SK-N-SH (cell line): ENCODE measurements around the gene BRD7. TPM values are rescaled to one million over a fixed set of nuclear protein-coding genes. Genes with fewer than 3 reads are reported as not detected.

Source experiments
- CTCF ChIA-PET: fragments of 300-600, 350-600 bp; formaldehyde crosslinking; extraction: SDS; loops from one replicate; lab custom pipeline; 2021; lab: Yijun Ruan, JAX
- POLR2A ChIA-PET: fragments of 350-600 bp; sonication (Branson Sonifier 250); formaldehyde crosslinking; extraction: SDS; loops from one replicate; lab custom pipeline; 2020; ENCODE audit warnings: antibody characterized with exemption, inconsistent platforms; lab: Yijun Ruan, JAX
- DNase-seq: peaks from one replicate; pipeline ENCODE4 v3.0.0; 2012
- H2AFZ ChIP-seq: fragments of 200-600 bp; sonication (generic); 2 replicates; pipeline ENCODE4 v1.8.1; 2016; ENCODE audit warnings: antibody characterized with exemption, mild to moderate bottlenecking, low read depth
- H3F3A ChIP-seq: fragments of 200-600 bp; sonication (generic); replicated peaks from 2 replicates; pipeline ENCODE3; 2016; ENCODE audit warnings: antibody characterized with exemption, mild to moderate bottlenecking; ENCODE audit not compliant: insufficient read depth
- H3K27ac ChIP-seq, 2 experiments: fragments of 200-500 bp in 1 of 2; fragments of 200-600 bp in 1 of 2; sonication (Bioruptor generic) in 1 of 2; sonication (generic), shearing (Covaris generic) in 1 of 2; 2 replicates each; pipeline versions ENCODE4 v1.5.1 to v1.6.1; 2014 to 2016; ENCODE audit warnings: low read depth in 2 of 2, inconsistent platforms in 1 of 2, low read length in 1 of 2, mild to moderate bottlenecking in 1 of 2, mixed read lengths in 1 of 2
- H3K27me3 ChIP-seq: fragments of 200-600 bp; sonication (generic), shearing (Covaris generic); 2 replicates; pipeline ENCODE4 v1.6.1; 2016; ENCODE audit warnings: mixed run types; ENCODE audit not compliant: insufficient read depth
- H3K36me3 ChIP-seq, 2 experiments: fragments of 200-500 bp in 1 of 2; fragments of 200-600 bp in 1 of 2; sonication (Bioruptor generic) in 1 of 2; sonication (generic) in 1 of 2; replicated peaks in 1 of 2; 2 replicates each; pipeline versions ENCODE3 to v1.5.1; 2014 to 2016; ENCODE audit warnings: low read length in 1 of 2, mild to moderate bottlenecking in 1 of 2; ENCODE audit not compliant: insufficient read depth in 2 of 2, control insufficient read depth in 1 of 2
- H3K4me1 ChIP-seq, 2 experiments: fragments of 200-500 bp in 1 of 2; fragments of 200-600 bp in 1 of 2; sonication (Bioruptor generic) in 1 of 2; sonication (generic), shearing (Covaris generic) in 1 of 2; 2 replicates each; pipeline versions ENCODE4 v1.5.1 to v1.6.1; 2014 to 2016; ENCODE audit warnings: low read depth in 1 of 2, low read length in 1 of 2, mixed run types in 1 of 2; ENCODE audit not compliant: insufficient read depth in 2 of 2, control insufficient read depth in 1 of 2
- H3K4me2 ChIP-seq: fragments of 200-600 bp; sonication (generic), shearing (Covaris generic); 2 replicates; pipeline ENCODE4 v1.6.1; 2017; ENCODE audit warnings: mixed run types
- H3K4me3 ChIP-seq, 2 experiments: fragments of 200-500 bp in 1 of 2; fragments of 200-600 bp in 1 of 2; sonication (Bioruptor generic) in 1 of 2; sonication (generic), shearing (Covaris generic) in 1 of 2; 2 replicates each; pipeline versions ENCODE4 v1.5.1 to v1.8.1; 2014 to 2016; ENCODE audit warnings: low read depth in 2 of 2, inconsistent platforms in 1 of 2, low read length in 1 of 2, mild to moderate bottlenecking in 1 of 2, mixed read lengths in 1 of 2, moderate library complexity in 1 of 2
- H3K79me2 ChIP-seq: fragments of 200-600 bp; sonication (generic); 2 replicates; pipeline ENCODE4 v1.8.1; 2017; ENCODE audit warnings: mild to moderate bottlenecking; ENCODE audit not compliant: insufficient read depth
- H3K9ac ChIP-seq: fragments of 200-600 bp; sonication (generic); 2 replicates; pipeline ENCODE4 v1.6.1; 2017; ENCODE audit warnings: mixed run types
- H3K9me2 ChIP-seq: fragments of 200-600 bp; sonication (generic); 2 replicates; pipeline ENCODE4 v1.6.1; 2017; ENCODE audit warnings: mixed run types
- H3K9me3 ChIP-seq: fragments of 200-600 bp; sonication (generic); 2 replicates; pipeline ENCODE4 v1.6.1; 2017; ENCODE audit warnings: mixed run types, mild to moderate bottlenecking, moderate library complexity
- H4K20me1 ChIP-seq: fragments of 200-600 bp; sonication (generic); 2 replicates; pipeline ENCODE4 v1.6.1; 2017; ENCODE audit warnings: mild to moderate bottlenecking, mixed run types; ENCODE audit not compliant: insufficient read depth
- EP300 ChIP-seq, 2 experiments: IDR thresholded peaks; 2 replicates each; pipeline versions ENCODE4 v1.4.0 to v1.6.1; 2012; ENCODE audit warnings: borderline replicate concordance in 1 of 2, low read depth in 1 of 2, low read length in 1 of 2
- JUND ChIP-seq: IDR thresholded peaks from 2 replicates; pipeline ENCODE4 v1.4.0; 2012
- MAX ChIP-seq: IDR thresholded peaks from 2 replicates; pipeline ENCODE4 v1.4.0; 2012; ENCODE audit warnings: low read depth
- MEF2A ChIP-seq: IDR thresholded peaks from 2 replicates; pipeline ENCODE4 v1.4.0; 2012; ENCODE audit warnings: low read depth, borderline replicate concordance
- MXI1 ChIP-seq: IDR thresholded peaks from 2 replicates; pipeline ENCODE4 v1.6.1; 2012; ENCODE audit warnings: mild to moderate bottlenecking, low read depth, low read length, improper control_type of control experiment
- RCOR1 ChIP-seq: fragments of 150-350 bp; IDR thresholded peaks from 2 replicates; pipeline ENCODE4 v1.6.1; 2017; ENCODE audit warnings: antibody characterized with exemption, low read length
- SIN3A ChIP-seq: IDR thresholded peaks from 2 replicates; pipeline ENCODE4 v1.6.1; 2012; ENCODE audit warnings: low read depth, mild to moderate bottlenecking, low read length, moderate library complexity, borderline replicate concordance
- TAF1 ChIP-seq: IDR thresholded peaks from 2 replicates; pipeline ENCODE4 v1.6.1; 2012; ENCODE audit warnings: low read depth, mild to moderate bottlenecking, low read length, moderate library complexity, borderline replicate concordance
- TEAD4 ChIP-seq: IDR thresholded peaks from 2 replicates; pipeline ENCODE4 v1.4.0; 2012; ENCODE audit warnings: mild to moderate bottlenecking, borderline replicate concordance; ENCODE audit not compliant: insufficient read depth
- WGBS: methylation state at CpG from one replicate; pipeline ENCODE4 v1.1.6; 2017; ENCODE audit warnings: low lambda C conversion rate; 5-methylcytosine and 5-hydroxymethylcytosine counted together
- polyA plus RNA-seq, 3 experiments: library from polyadenylated mRNA; depleted of rRNA; stranded (reverse); fragments of >200 nt; gene quantifications; 2 replicates each; pipeline ENCODE4 v1.2.3, GENCODE V29; 2012
- TF ChIP-seq, protein P1 (sequence below): fragments of 150-350 bp; IDR thresholded peaks from 2 replicates; pipeline ENCODE4 v1.6.1; 2017; ENCODE audit warnings: antibody characterized with exemption, low read length, low read depth, borderline replicate concordance

Gene BRD7
- polyA plus RNA-seq, 1 of the 3 experiments (the other 2 are of a cell fraction) = 32.9 TPM

DNA sequence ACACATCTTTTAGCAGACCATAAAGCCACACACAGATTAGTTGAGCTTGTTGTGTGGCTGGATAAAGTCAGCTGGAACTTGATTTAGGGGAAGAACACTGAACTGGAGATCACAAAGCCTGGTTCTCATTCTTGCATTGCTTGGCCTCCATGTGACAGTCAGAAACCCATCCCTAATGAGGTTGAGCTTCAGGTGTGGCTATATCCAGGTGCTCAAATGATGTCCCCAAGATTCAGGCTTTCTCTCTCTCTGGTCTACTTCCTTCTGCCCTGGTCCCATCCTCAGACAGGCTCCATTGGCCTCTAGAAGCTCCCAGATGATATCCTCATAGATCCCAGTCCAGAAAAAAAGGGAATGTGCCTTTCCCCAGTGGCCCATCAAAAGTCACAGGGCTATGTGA, 9.6 kb upstream of the BRD7 start:
- H3K4me1 ChIP-seq = peaks cover 0 to 8% of the 10 kb centered on the region in 2 experiments; a peak in 1 of 4 replicates
- no peaks in the 10 kb centered on the region for H4K20me1 ChIP-seq
- CTCF ChIA-PET = interaction anchor here (0.9 to 16.9 kb wide), 4 partner anchors 9 to 288 kb away, joined by 3 to 326 read pairs (median 4); no protein-coding TSS in a partner anchor
- no peaks in the 10 kb centered on the region for H3F3A ChIP-seq
- H3K4me3 ChIP-seq = no peak overlapping the region
- no peaks in the 10 kb centered on the region for H3K9me2 ChIP-seq
- no peak overlapping the region for H3K4me2 ChIP-seq
- no peaks in the 10 kb centered on the region for H3K36me3 ChIP-seq
- H2AFZ ChIP-seq = no peak overlapping the region
- H3K27ac ChIP-seq = no peak overlapping the region
- no peak overlapping the region for H3K9ac ChIP-seq
- H3K27me3 ChIP-seq = no peaks in the 10 kb centered on the region
- H3K79me2 ChIP-seq = no peaks in the 10 kb centered on the region
- no peak for DNase-seq
- no peaks in the 10 kb centered on the region for H3K9me3 ChIP-seq
- POLR2A ChIA-PET = interaction anchor here (1.2 kb wide), 1 partner anchor 9 kb away, joined by 3 read pairs; no protein-coding TSS in a partner anchor
- TF ChIP-seq, protein P1, sequence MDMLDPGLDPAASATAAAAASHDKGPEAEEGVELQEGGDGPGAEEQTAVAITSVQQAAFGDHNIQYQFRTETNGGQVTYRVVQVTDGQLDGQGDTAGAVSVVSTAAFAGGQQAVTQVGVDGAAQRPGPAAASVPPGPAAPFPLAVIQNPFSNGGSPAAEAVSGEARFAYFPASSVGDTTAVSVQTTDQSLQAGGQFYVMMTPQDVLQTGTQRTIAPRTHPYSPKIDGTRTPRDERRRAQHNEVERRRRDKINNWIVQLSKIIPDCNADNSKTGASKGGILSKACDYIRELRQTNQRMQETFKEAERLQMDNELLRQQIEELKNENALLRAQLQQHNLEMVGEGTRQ = no peak
- TF ChIP-seq MXI1 = no peak
- no peak for TF ChIP-seq SIN3A
- TF ChIP-seq MEF2A = no peak
- TF ChIP-seq JUND = no peak
- no peak for TF ChIP-seq TAF1

- Histone ChIP-seq H3K4me1 (peaks cover 0 to 23% of the 10 kb centered on the region in 2 experiments; a peak in 1 of 4 replicates), H3K27me3 (no peaks in the 10 kb centered on the region), H3K4me3 (no peak overlapping the region), H3K9ac (no peak overlapping the region), H3K27ac (no peak overlapping the region), H3K36me3 (no peaks in the 10 kb centered on the region), H3K4me2 (no peak overlapping the region), H3K9me2 (no peaks in the 10 kb centered on the region), H4K20me1 (no peaks in the 10 kb centered on the region), H3K9me3 (no peaks in the 10 kb centered on the region), H3K79me2 (no peaks in the 10 kb centered on the region), H2AFZ (no peak overlapping the region), H3F3A (no peaks in the 10 kb centered on the region)
- CTCF ChIA-PET = interaction anchor here (0.7 to 16.9 kb wide), 3 partner anchors 12 to 429 kb away, joined by 3 to 326 read pairs (median 23); no protein-coding TSS in a partner anchor
- no peak for DNase-seq
- POLR2A ChIA-PET = no interaction called here
- TF ChIP-seq EP300 (IDR thresholded peaks at IDR 0.05; ENCODE audit: borderline replicate concordance in 1 of 2, low read depth in 1 of 2, low read length in 1 of 2) (no peak), TAF1 (no peak)
- WGBS = 46% methylated on average over 4 of the region's 4 CpGs
These were observed 8.2 kb upstream of the BRD7 start for GRCh38 chr16:50377001-50377400.

- no peaks in the 10 kb centered on the region for H3K9me2 ChIP-seq
- no peak overlapping the region for H3K4me3 ChIP-seq
- no peak for DNase-seq
- H3K27me3 ChIP-seq = no peaks in the 10 kb centered on the region
- H3K4me1 ChIP-seq = peaks cover 0 to 26% of the 10 kb centered on the region in 2 experiments; a peak in 1 of 4 replicates
- TF ChIP-seq TEAD4 = no peak
- TF ChIP-seq JUND = no peak
- TF ChIP-seq MAX = no peak
- TF ChIP-seq RCOR1 = no peak
- TF ChIP-seq EP300 (IDR thresholded peaks at IDR 0.05; ENCODE audit: borderline replicate concordance in 1 of 2, low read depth in 1 of 2, low read length in 1 of 2) = no peak
- ChIA-PET CTCF (interaction anchor here (0.8 to 16.9 kb wide), 21 partner anchors 10 to 433 kb away, joined by 3 to 326 read pairs (median 6); partner anchors contain the start of gene NKD1), POLR2A (interaction anchor here (0.8 to 1.4 kb wide), 2 partner anchors 271 to 292 kb away, joined by 3 to 4 read pairs; no protein-coding TSS in a partner anchor)
- no peaks in the 10 kb centered on the region for H3F3A ChIP-seq
- H3K27ac ChIP-seq = no peak overlapping the region
- no peaks in the 10 kb centered on the region for H4K20me1 ChIP-seq
- H3K79me2 ChIP-seq = no peaks in the 10 kb centered on the region
- 87% methylated on average over 8 of the region's 9 CpGs for WGBS
- H3K9me3 ChIP-seq = no peaks in the 10 kb centered on the region
- H2AFZ ChIP-seq = no peak overlapping the region
- no peak overlapping the region for H3K4me2 ChIP-seq
- H3K9ac ChIP-seq = no peak overlapping the region
- no peaks in the 10 kb centered on the region for H3K36me3 ChIP-seq
These were observed 5.0 kb upstream of the BRD7 start for GRCh38 chr16:50373780-50374179.
